K562 (cell line): ENCODE data around the gene FYTTD1.

Experiments
- ARID2 ChIP-seq: fragments of 450-650 bp; IDR thresholded peaks from 2 replicates; pipeline ENCODE4 v1.6.1; 2017; ENCODE audit warnings: antibody characterized with exemption, mild to moderate bottlenecking
- FOXM1 ChIP-seq, 2 experiments: fragments of 450-650 bp in 1 of 2; sonication (generic) in 1 of 2; formaldehyde crosslinking in 1 of 2; IDR thresholded peaks; 2 replicates each; pipeline versions ENCODE4 v1.6.1 to v1.9.0; 2017 to 2022; ENCODE audit warnings: low read depth in 2 of 2, mild to moderate bottlenecking in 2 of 2, missing genetic modification reagents in 1 of 2, moderate library complexity in 1 of 2
- MAZ ChIP-seq, 2 experiments: fragments of 450-650 bp in 1 of 2; sonication (generic) in 1 of 2; formaldehyde crosslinking; IDR thresholded peaks in 1 of 2; conservative IDR thresholded peaks in 1 of 2; 2 replicates each; pipeline versions ENCODE4 v1.4.0 to v1.5.0; 2020; ENCODE audit warnings: mild to moderate bottlenecking in 1 of 2, missing genetic modification reagents in 1 of 2
- POLR3A ChIP-seq: IDR thresholded peaks from 2 replicates; pipeline ENCODE4 v1.6.1; 2011; ENCODE audit warnings: borderline replicate concordance, mild to moderate bottlenecking, moderate library complexity; ENCODE audit not compliant: insufficient read length, insufficient read depth; ENCODE audit errors: extremely low read depth
- ZFP1 ChIP-seq: fragments of 450-650 bp; formaldehyde crosslinking; IDR thresholded peaks from 2 replicates; pipeline ENCODE4 v1.4.0; 2020; ENCODE audit warnings: mild to moderate bottlenecking, mixed read lengths
- TF ChIP-seq, protein P1 (sequence below), 3 experiments: IDR thresholded peaks in 2 of 3; conservative IDR thresholded peaks in 1 of 3; 2 replicates each; pipeline ENCODE4 v1.5.1; 2011 to 2012; ENCODE audit warnings: low read length in 3 of 3, mild to moderate bottlenecking in 3 of 3, control low read depth in 2 of 3, improper control_type of control experiment in 1 of 3, inconsistent platforms in 1 of 3, low read depth in 1 of 3, mixed read lengths in 1 of 3, moderate library complexity in 1 of 3; ENCODE audit not compliant: insufficient read depth in 2 of 3

- TF ChIP-seq FOXM1 (IDR thresholded peaks at IDR 0.05; ENCODE audit: low read depth), result no peak
- TF ChIP-seq FOXM1 (CRISPR knock-in tag; IDR thresholded peaks at IDR 0.05; ENCODE audit: low read depth), result no peak
- TF ChIP-seq, protein P1, sequence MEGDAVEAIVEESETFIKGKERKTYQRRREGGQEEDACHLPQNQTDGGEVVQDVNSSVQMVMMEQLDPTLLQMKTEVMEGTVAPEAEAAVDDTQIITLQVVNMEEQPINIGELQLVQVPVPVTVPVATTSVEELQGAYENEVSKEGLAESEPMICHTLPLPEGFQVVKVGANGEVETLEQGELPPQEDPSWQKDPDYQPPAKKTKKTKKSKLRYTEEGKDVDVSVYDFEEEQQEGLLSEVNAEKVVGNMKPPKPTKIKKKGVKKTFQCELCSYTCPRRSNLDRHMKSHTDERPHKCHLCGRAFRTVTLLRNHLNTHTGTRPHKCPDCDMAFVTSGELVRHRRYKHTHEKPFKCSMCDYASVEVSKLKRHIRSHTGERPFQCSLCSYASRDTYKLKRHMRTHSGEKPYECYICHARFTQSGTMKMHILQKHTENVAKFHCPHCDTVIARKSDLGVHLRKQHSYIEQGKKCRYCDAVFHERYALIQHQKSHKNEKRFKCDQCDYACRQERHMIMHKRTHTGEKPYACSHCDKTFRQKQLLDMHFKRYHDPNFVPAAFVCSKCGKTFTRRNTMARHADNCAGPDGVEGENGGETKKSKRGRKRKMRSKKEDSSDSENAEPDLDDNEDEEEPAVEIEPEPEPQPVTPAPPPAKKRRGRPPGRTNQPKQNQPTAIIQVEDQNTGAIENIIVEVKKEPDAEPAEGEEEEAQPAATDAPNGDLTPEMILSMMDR (IDR thresholded peaks at IDR 0.05 in 2 of 3, conservative IDR thresholded peaks at IDR 0.05 in 1 of 3; ENCODE audit: insufficient read depth in 2 of 3, low read depth in 1 of 3, low read length in 3 of 3), result no peak
- TF ChIP-seq MAZ (CRISPR knock-in tag; conservative IDR thresholded peaks at IDR 0.05 in 1 of 2, IDR thresholded peaks at IDR 0.05 in 1 of 2), result no peak
- TF ChIP-seq ZFP1 (CRISPR knock-in tag), result no peak
- no peak for TF ChIP-seq ARID2
- TF ChIP-seq POLR3A, result no peak
Measured at GRCh38 chr3:197753263-197753662, 3.6 kb downstream of the FYTTD1 start.
